Activated T-cell treated with anti-CD3 and anti-CD28 coated beads for 24 hours (primary cell): ENCODE data around the gene DHRSX.
"Not testable (repeated sequence)": the region's sequence is repeated elsewhere in the genome, so short reads cannot be mapped to it uniquely, and the experiment has no call there.

ENCODE experiments used
- DNase-seq: peaks from one replicate; pipeline ENCODE4 v3.0.0-alpha.2; 2020; ENCODE audit warnings: low read depth

DHRSX gene

DNA sequence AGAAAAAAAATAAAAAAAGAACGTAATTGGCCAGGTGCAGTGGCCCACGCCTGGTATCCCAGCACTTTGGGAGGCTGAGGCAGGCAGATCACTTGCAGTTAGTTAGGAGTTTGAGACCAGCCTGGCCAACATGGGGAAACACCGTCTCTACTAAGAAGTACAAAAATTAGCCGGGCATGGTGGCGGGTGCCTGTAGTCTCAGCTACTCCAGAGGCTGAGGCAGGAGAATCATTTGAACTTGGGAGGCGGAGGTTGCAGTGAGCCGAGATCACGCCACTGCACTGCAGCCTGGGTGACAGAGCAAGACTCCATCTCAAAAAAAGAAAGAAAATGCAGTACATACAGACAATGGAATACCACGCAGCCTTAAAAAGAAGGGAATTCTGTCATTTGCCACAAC is 150.7 kb downstream of the DHRSX start:
- not testable (repeated sequence) for DNase-seq

DNA sequence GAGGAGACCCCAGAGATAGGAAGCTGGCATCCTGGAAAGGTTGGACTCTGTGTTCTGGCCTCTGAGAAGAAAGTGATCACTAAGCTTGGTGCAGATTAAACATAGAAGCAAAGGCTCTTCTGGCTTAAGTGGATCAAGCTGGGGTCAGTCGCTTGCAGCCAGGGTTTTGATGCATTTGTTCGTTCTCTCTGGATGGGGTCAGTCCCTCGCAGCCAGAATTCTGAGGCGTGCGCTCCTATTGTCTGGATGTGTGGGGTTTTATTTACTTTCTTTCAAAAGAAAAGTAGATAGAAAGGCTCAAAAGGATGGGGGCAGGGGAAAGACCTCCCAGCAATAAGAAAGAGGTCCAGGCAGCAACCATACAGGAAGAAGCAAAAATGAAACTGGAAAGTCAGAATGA is 152.6 kb downstream of the DHRSX start:
- DNase-seq = no peak

- no peak for DNase-seq
These were observed 154.6 kb downstream of the DHRSX start for GRCh38 chrX:2346158-2346557.

DNA sequence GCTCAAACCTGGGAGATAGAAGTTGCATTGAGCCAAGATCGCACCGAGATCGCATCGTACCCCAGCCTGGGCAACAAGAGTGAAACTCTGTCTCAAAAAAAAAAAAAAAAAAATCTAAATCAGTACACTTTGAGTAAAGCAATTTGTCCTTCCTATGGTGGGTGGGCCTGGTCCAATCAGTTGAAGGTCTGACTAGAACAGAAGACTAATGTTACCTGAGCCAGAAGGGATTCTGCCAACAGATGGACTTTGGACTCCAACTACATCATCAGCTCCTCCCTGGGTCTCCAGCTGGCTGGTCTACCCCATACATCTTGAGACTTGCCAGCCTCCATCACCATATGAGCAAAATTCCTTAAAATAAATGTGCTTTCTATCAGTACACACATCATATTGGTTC is 155.2 kb downstream of the DHRSX start:
- DNase-seq = no peak

DNA sequence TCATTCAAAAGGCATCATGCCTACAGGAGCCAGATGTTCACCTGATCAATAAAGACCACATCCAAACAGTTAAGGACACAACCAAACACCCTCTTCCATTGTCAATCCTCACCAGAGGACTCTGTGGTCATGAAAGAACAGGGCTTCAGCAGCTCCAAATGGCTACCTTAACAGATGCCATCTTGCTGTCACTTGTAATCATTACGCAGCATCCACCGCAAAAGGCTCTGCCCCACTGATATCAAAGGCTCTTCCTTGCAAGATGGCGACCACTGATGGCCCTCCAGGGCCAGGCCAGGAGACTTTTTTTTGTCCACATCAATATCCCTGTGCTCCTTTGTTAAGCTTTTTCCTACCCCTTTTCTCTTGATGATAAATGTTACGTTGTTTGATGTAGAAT is 157.4 kb downstream of the DHRSX start:
- no peak for DNase-seq

GRCh38 chrX:2342874-2343273 is 157.9 kb downstream of the DHRSX start:
- DNase-seq = no peak

GRCh38 chrX:2342281-2342688 is 158.5 kb downstream of the DHRSX start:
- DNase-seq = no peak

DNA sequence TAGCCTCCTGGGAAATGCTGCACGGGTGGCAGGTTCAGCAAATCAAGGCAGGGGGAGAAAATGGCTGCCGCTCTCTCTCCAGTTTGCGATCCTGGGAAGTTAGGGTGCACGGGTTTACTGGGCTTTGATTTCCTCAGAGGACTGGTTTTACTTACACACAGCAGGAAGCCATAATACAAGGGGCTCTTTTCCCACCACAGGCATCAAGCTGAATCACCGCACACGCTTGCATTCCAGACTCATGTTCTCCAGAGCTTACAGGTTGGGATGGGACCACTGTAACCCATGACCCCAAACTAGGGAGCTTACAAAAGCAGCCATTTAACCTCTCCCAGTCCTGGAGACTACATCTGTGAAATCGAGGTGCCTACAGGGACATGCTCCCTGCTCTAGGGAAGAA is 159.8 kb downstream of the DHRSX start:
- no peak for DNase-seq

DNA sequence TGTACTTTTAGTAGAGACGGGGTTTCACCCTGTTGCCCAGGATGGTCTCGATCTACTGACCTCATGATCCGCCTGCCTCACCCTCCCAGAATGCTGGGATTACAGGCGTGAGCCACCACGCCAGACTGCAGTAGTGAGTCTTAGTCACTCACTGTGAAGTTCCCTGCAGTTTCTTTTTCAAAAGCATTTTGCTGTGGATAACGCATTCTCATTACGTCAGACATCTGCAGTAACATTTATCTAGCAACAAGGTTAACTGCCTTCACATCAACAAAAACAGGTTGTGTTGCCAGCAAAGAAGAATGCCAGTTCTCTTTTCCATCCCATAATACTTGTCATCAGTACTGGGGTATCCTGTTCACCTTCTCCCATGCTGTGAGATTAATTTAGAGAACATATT is 164.6 kb downstream of the DHRSX start:
- DNase-seq = no peak

DNA sequence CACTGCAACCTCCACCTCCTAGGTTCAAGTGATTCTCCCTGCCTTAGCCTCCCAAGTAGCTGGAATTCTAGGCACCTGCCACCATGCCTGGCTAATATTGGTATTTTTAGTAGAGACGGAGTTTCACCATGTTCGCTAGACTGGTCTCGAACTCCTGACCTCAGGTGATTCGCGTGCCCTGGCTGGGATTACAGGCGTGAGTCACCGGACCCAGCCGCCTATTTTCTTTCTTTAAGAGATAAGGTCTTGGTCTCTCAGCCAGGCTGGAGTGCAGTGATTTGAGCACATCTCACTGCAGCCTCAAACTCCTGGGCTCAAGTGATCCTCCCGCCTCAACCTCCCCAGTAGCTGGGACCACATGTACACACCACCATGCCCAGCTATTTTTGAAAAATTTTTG is 166.5 kb downstream of the DHRSX start:
- DNase-seq = no peak

GRCh38 chrX:2332252-2332651 is 168.5 kb downstream of the DHRSX start:
- no peak for DNase-seq

DNA sequence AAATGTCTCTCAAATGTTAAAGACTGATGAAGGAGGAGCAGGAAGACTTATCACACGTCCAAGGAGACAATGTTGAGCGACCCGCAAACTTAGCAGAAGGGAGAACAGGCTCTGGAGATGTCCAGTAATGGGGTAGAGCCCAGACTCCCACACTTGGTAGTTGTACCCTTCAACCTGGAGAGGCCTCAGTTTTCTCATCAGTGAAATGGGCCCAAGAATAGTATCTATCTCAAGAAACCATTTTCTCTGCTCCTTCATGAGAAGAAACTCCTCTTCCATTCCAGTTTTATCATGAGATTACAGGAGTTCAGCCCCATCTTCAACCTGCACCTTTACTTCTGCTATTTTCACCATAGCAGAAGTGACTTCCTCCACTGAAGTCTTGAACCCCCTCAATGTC is 169.9 kb downstream of the DHRSX start:
- no peak for DNase-seq

- DNase-seq = no peak
These were observed 170.3 kb downstream of the DHRSX start for GRCh38 chrX:2330487-2330886.

DNA sequence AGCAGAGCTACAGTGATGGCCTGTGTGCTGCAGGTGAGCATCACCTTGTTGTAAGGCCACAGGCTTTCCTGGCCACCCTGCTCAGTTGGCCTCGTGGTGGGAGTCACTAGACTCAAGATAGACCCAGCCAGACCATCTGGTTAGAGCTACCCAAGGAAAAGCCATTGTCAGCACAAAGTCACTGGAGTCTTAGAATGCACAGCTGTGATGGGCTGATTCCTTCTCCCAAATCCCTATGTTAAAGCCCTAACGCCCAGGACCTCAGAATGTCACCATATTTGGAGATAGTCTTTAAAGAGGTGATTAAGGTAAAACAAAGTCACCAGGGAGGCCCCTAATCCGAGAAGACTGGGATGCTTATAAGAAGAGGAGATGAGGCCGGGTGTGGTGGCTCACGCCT is 173.4 kb downstream of the DHRSX start:
- DNase-seq = no peak

DNA sequence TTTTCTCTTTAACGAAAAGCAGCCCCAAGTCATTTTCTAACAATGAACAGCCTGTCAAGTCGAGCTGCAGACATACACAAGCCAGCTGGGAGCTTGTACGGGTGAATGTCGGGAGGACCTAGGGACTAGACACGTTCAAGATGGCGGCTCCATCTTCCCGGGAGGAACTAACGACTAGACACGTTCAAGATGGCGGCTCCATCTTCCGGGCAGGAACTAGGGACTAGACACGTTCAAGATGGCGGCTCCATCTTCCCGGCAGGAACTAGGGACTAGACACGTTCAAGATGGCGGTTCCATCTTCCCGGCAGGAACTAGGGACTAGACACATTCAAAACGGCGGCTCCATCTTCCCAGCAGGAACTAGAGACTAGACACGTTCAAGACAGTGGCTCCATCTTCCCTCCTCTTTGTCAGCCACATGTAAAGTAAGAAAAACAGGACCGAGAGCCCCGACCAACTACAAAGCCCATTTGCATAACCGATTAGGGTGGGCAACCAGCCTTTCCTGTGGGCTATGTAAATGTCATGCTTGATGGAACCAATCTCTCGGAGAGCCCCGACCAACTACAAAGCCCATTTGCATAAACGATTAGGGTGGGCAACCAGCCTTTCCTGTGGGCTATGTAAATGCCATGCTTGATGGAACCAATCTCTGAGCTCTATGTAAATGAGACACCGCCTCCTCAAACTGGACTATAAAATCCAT is 175.5 kb downstream of the DHRSX start:
- no peak for DNase-seq

DNA sequence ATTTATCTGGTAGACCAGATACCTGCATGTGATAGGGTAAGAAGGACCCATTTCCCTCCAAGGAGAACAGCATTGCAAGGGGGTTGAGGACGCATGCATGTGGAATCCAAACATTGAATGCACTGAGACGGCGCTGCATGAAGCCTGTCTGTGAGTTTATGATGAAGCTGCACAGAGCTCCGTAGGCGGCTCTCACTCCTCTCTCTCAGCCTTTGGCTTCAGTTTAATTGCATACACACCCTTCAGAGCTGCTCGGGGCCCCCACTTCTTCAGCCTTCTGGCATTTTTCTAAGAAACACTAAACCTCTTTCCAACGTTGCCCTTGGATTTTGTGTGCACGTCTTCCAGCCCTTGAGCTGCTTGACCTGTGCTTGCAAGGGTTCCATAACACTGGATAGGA is 176.6 kb downstream of the DHRSX start:
- no peak for DNase-seq

DNA sequence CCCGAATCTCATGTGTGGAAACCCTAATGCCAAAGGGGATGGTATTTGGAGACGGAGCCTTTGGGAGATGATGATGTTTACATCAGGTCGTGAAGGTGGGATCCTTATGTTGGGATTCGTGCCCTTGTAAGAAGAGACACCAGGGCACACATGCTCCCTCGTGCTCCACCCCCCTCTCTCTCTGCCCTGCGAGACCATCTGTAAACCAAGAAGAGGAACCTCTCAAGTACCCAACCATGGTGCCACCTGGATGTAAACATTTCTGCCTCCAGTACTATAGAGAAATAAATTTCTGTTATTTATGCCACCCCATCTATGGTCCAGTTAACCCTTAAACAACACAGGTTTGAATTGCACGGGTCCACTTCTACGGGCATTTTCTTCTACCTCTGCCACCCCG is 179.4 kb downstream of the DHRSX start:
- no peak for DNase-seq

GRCh38 chrX:2320580-2321327 is 180.0 kb downstream of the DHRSX start:
- no peak for DNase-seq

GRCh38 chrX:2320089-2320488 is 180.7 kb downstream of the DHRSX start:
- no peak for DNase-seq

DNA sequence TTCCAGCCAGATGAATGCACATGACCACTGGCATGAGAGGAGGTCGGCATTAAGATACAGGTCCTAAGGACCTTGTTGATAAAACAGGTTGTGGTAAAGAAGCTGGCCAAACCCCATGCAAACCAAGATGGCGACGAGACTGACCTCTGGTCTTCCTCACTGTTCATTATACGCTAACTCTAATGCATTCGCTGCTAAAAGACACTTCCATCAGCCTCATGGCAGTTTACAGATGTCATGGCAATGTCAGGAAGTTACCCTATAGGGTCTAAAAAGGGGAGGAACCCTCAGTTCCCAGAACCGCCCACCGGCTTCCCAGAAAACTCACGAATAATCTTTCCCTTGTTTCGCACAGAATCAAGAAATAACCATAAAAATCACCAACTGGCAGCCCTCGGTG is 182.4 kb downstream of the DHRSX start:
- DNase-seq = no peak

DNA sequence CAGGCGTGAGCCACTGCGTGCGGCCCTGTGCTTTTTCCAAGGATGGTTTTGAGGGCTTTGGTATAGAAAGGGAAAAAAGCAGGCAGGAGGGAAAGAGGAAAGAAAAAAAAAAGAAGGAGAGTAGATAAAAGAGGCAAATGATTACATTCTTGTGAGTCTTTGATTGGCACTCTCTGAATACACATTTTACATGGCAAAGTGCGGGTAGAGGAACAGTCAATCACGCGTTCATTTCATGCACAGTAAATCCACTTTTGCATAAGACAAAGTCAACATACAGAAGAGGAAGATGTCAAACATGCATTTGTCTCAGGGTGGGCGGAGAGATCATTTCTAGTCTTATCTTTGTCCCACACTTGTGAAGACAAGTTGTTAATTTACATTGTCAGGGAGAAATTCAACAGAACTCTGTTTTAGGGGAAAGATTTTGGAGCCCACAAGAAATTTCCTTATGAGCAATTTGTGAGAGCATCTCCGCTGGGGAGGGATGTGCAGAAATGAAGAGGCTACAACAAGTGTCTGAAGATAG is 183.2 kb downstream of the DHRSX start:
- no peak for DNase-seq

DNA sequence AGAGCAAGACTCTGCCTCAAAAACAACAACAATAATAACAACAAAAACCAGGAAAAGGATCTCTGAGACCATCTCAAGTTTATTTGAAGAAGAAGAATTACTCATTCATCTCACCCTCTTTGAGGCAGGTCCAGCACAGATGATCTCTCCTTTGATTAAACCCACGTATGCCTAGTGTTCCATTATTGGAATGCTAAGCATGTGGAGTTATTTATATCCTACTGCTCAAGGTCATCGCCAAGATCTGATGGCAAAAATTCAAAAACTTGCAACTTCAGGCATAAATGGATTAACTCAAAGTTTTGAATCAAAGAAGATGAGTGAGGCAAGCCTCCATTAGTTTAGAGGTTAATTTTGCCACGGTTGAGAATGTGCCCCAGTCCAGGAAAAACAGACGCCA is 184.2 kb downstream of the DHRSX start:
- DNase-seq = no peak

GRCh38 chrX:2315434-2315833 is 185.3 kb downstream of the DHRSX start:
- DNase-seq = no peak
